Medulla oblongata (tissue), 1 donor: ENCODE measurements around the gene PHKA2.
"Not testable (repeated sequence)": the region's sequence is repeated elsewhere in the genome, so short reads cannot be mapped to it uniquely, and the experiment has no call there.

Experiments
- DNase-seq: peaks from one replicate; pipeline ENCODE4 v3.0.0-alpha.2; 2015; ENCODE audit errors: extremely low spot score

The PHKA2 gene

DNA sequence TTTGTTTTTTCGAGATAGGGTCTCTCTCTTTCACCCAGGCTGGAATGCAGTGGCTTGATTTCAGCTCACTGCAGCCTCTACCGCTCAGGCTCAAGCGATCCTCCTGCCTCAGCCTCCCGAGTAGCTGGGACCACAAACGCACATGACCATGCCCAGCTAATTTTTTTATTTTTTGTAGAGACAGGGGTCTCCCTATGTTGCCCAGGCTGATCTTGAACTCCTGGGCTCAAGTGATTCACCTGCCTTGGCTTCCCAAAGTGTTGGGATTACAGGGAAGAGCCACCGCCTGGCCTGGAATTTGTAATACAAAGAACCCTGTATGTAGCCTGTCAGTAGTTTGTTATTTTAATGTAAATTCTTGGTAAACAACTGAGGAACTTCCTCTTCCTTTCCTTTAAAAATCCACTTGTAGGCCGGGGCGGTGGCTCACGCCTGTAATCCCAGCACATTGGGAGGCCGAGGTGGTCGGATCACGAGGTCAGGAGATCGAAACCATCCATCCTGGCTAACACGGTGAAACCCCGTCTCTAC lies 119.5 kb downstream of the PHKA2 start:
- DNase-seq = no peak

DNA sequence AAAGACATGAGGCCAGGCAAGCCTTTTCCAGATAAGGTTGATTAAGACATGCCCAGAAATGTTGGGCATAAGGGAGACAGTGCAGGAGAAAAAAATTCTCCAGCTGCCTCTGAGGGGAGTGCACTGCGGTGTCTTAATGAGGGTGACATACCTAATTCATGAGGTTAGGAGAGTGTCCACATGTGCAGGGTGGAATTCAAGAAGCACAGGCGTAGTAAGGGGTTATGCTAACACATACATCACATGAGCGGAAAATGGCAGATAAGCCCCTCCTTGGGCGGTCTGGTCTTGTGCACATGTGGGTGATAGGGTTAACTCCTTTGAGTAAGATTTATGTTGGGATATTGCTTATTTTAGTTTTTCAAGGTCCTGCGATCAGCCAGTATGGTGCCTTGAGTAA lies 122.4 kb downstream of the PHKA2 start:
- DNase-seq = no peak

DNA sequence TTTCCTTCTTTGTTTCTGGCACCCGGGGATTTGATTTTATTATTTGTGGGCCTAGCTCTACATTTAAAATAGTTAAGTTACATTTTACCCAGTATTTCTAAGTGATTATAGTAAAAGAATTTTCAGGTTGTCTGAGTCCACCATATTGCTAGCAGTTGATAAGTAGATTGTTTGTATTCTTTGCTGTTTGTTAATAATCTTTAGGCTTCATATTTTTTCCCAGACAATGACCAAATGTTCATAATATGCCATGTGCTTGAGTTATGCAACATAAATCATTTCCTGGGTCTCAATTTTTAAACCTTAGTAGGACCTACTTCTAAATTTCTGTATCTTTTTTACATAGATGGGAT lies 127.3 kb downstream of the PHKA2 start:
- no peak for DNase-seq

DNA sequence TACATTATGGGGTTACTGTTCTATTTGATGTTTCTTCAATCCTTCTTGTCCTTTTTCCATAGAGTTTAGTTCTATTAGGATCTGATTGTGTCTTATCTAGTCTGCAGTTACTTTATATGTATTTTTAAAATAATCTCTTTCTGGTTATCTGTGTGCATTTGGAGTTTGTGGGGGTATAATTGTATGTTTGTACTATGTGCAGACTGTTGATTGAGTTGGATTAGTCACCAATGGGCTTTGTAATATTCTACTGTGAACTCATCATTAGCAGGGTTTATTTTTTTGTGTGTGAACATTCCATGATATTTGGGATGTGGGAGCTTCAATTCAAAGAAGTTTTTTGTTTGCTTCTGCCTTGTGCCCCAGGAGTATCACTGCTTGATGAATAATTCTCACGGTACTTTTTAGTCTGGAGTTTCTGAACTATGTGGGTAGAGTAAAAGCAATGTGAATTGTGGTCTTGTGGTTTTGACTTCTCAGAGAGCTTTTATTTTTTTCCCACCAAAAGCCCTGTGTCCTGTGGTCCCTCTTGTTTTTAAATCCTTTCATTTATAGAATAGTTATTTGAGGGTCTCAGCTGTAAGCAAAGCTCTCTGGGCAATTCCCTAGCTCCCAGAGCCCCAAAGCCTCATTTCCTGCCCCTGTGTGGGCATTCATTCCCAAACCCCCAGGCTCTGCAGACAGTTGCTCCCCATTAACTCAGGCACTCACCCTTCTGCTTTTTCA lies 127.8 kb downstream of the PHKA2 start:
- DNase-seq = no peak

DNA sequence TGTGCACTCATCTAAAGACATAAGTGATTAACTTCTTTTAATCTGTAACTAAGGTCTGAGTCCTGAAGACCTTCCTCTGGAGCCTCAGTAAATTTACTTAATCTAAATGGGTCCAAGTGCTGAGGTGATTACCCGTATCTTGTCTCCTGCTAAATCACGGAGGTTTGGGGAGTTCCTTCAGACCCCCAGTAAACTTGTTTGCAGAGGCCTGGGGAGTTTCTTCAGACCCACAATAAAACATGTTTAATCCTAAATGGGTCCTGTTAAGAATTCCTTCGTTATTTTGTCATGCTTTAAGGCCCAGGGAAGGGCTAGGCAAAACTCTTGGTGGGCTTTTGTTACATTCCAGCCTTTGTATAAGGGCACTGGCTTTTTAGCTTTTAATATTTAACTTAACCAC lies 136.0 kb downstream of the PHKA2 start:
- DNase-seq = not testable (repeated sequence)
